Stomach (tissue), 9 donors: Measurements from ENCODE around the gene ZCCHC7. TPM values are rescaled to one million over a fixed set of nuclear protein-coding genes. Genes with fewer than 3 reads are reported as not detected.
A peak's percentile ranks its signal among the peaks of the same experiment; 100 is the strongest.

Experiments used
- DNase-seq, 2 donors: peaks; one replicate each; pipeline versions ENCODE4 v3.0.0 to v3.0.0-alpha.2; 2013 to 2019
- H3K27ac ChIP-seq, 5 donors: fragments of 200-600 bp in 4 of 5; sonication (generic) in 4 of 5; one replicate each; pipeline ENCODE4 v1.5.1; 2013 to 2019; ENCODE audit warnings: mild to moderate bottlenecking in 1 of 5, moderate library complexity in 1 of 5
- H3K27me3 ChIP-seq, 3 donors: fragments of 200-600 bp; sonication (generic); one replicate each; pipeline ENCODE4 v1.5.1; 2017 to 2019; ENCODE audit warnings: mixed run types in 1 of 3
- H3K36me3 ChIP-seq, 4 donors: fragments of 200-600 bp; sonication (generic); 1 replicate in 3 of 4; 2 replicates in 1 of 4; pipeline ENCODE4 v1.5.1; 2016 to 2019
- H3K4me1 ChIP-seq, 4 donors: fragments of 200-600 bp; sonication (generic); one replicate each; pipeline ENCODE4 v1.5.1; 2016 to 2019
- H3K4me3 ChIP-seq, 4 donors: fragments of 200-600 bp; sonication (generic) in 3 of 4; one replicate each; pipeline ENCODE4 v1.5.1; 2016 to 2019; ENCODE audit warnings: mild to moderate bottlenecking in 1 of 4
- H3K9me3 ChIP-seq, 4 donors: fragments of 200-600 bp; sonication (generic); one replicate each; pipeline ENCODE4 v1.5.1; 2016 to 2019
- CTCF ChIP-seq, 7 experiments: fragments of 450-650 bp in 4 of 7; fragments of 200-600 bp in 3 of 7; sonication (generic) in 3 of 7; IDR thresholded peaks; one replicate each; pipeline ENCODE4 v1.5.1; 2016 to 2019; ENCODE audit warnings: antibody characterized with exemption in 7 of 7, control low read depth in 2 of 7, mild to moderate bottlenecking in 1 of 7
- EP300 ChIP-seq: sonication (generic); formaldehyde crosslinking; IDR thresholded peaks from one replicate; pipeline ENCODE4 v1.6.1; 2017; ENCODE audit warnings: antibody characterized with exemption
- POLR2A ChIP-seq, 4 donors: fragments of 450-650 bp; IDR thresholded peaks; one replicate each; pipeline ENCODE4 v1.6.1; 2016; ENCODE audit warnings: antibody characterized with exemption in 4 of 4, control low read depth in 2 of 4, mild to moderate bottlenecking in 1 of 4, moderate library complexity in 1 of 4
- POLR2AphosphoS5 ChIP-seq, 3 donors: sonication (generic); formaldehyde crosslinking; IDR thresholded peaks; one replicate each; pipeline ENCODE4 v1.6.1; 2016; ENCODE audit warnings: antibody characterized with exemption in 3 of 3
- WGBS, 5 donors: extraction: QIAGEN DNeasy Blood & Tissue Kit in 3 of 5; methylation state at CpG; one replicate each; pipeline versions ENCODE4 v1.1.5 to v1.1.7; 2013 to 2018; 5-methylcytosine and 5-hydroxymethylcytosine counted together
- intact Hi-C: fragments of 100-400 bp; cut with DNase I; formaldehyde crosslinking; loops from one replicate; pipeline ENCODE4 v1.15.1; 2023; ENCODE audit warnings: low total_unique reads
- polyA plus RNA-seq, 3 donors: library from polyadenylated mRNA; stranded (reverse); fragments of 200-250 nt; gene quantifications; one replicate each; pipeline ENCODE4 v1.2.3, GENCODE V29; 2013
- total RNA-seq, 5 donors: library from RNA; depleted of rRNA; stranded (reverse); fragments of >200 nt; gene quantifications; one replicate each; pipeline versions ENCODE4 v1.1.0 to v1.2.3, GENCODE V29; 2014 to 2016
- donor health status: healthy with polysubstance abuse.
- donor health status: Bipolar disorder and iron deficiency.
- donor health status: healthy.

ZCCHC7 gene
- total and polyA plus RNA-seq, 8 donors = 7.9 to 67.1 (median 17.6) TPM

- H3K9me3 ChIP-seq = no peaks in the 10 kb centered on the region
- no peaks in the 10 kb centered on the region for H3K4me1 ChIP-seq
- TF ChIP-seq POLR2AphosphoS5 (IDR thresholded peaks at IDR 0.05) (no peak), CTCF (IDR thresholded peaks at IDR 0.05) (no peak), EP300 (no peak), POLR2A (IDR thresholded peaks at IDR 0.05) (no peak)
- no peak overlapping the region for H3K27ac ChIP-seq
- no peaks in the 10 kb centered on the region for H3K36me3 ChIP-seq
- intact Hi-C loops = no loop called here
- no peak overlapping the region for H3K4me3 ChIP-seq
- no peak for DNase-seq
- peaks cover 0 to 4% (median 0%) of the 10 kb centered on the region in 3 donors for H3K27me3 ChIP-seq
- 51 to 59% (median 52%) methylated on average over 20 of the region's 20 CpGs for WGBS, 5 donors
These were observed 251.4 kb downstream of the ZCCHC7 start for GRCh38 chr9:37371565-37372464.

GRCh38 chr9:37372839-37373238, 252.5 kb downstream of the ZCCHC7 start:
- 70 to 83% (median 74%) methylated on average over 3 of the region's 3 CpGs for WGBS, 5 donors
- peaks cover 0 to 4% (median 0%) of the 10 kb centered on the region in 3 donors for H3K27me3 ChIP-seq
- intact Hi-C loops = no loop called here
- no peak for DNase-seq
- no peaks in the 10 kb centered on the region for H3K36me3 ChIP-seq
- H3K4me3 ChIP-seq = no peak overlapping the region
- no peaks in the 10 kb centered on the region for H3K9me3 ChIP-seq
- TF ChIP-seq POLR2AphosphoS5 (IDR thresholded peaks at IDR 0.05) = no peak
- no peak for TF ChIP-seq POLR2A (IDR thresholded peaks at IDR 0.05)
- no peak for TF ChIP-seq EP300
- TF ChIP-seq CTCF (IDR thresholded peaks at IDR 0.05) = no peak
- no peaks in the 10 kb centered on the region for H3K4me1 ChIP-seq
- H3K27ac ChIP-seq = no peak overlapping the region

GRCh38 chr9:37373621-37374020, 253.2 kb downstream of the ZCCHC7 start:
- no peak overlapping the region for H3K27ac ChIP-seq
- no peak overlapping the region for H3K4me3 ChIP-seq
- H3K9me3 ChIP-seq = no peaks in the 10 kb centered on the region
- DNase-seq = no peak
- intact Hi-C loops = no loop called here
- peaks cover 0 to 4% (median 0%) of the 10 kb centered on the region in 3 donors for H3K27me3 ChIP-seq
- 91 to 100% (median 96%) methylated on average over 1 of the region's 1 CpG for WGBS, 5 donors
- H3K36me3 ChIP-seq = no peaks in the 10 kb centered on the region
- TF ChIP-seq CTCF (IDR thresholded peaks at IDR 0.05) (no peak), POLR2A (IDR thresholded peaks at IDR 0.05) (no peak), EP300 (no peak), POLR2AphosphoS5 (IDR thresholded peaks at IDR 0.05) (no peak)
- H3K4me1 ChIP-seq = no peaks in the 10 kb centered on the region

GRCh38 chr9:37374892-37375291, 254.5 kb downstream of the ZCCHC7 start:
- peak in 1 of 2 donors; percentile 26 for DNase-seq
- no peak for TF ChIP-seq POLR2AphosphoS5 (IDR thresholded peaks at IDR 0.05)
- intact Hi-C loops = no loop called here
- no peaks in the 10 kb centered on the region for H3K36me3 ChIP-seq
- H3K4me1 ChIP-seq = no peaks in the 10 kb centered on the region
- H3K27me3 ChIP-seq = peaks cover 0 to 4% (median 0%) of the 10 kb centered on the region in 3 donors
- WGBS, 5 donors = 70 to 88% (median 86%) methylated on average over 6 of the region's 6 CpGs
- H3K27ac ChIP-seq = no peak overlapping the region
- H3K4me3 ChIP-seq = no peak overlapping the region
- H3K9me3 ChIP-seq = no peaks in the 10 kb centered on the region
